GM19455 (cell line): ENCODE results near the gene ITGB1.
"Not testable (repeated sequence)": the region's sequence is repeated elsewhere in the genome, so short reads cannot be mapped to it uniquely, and the experiment has no call there.

Experiments
- ATAC-seq: cut with Tn5 transposase; IDR thresholded peaks from one replicate; pipeline ENCODE4 v1.9.1; 2021; ENCODE audit not compliant: unreplicated experiment

ITGB1 gene

DNA sequence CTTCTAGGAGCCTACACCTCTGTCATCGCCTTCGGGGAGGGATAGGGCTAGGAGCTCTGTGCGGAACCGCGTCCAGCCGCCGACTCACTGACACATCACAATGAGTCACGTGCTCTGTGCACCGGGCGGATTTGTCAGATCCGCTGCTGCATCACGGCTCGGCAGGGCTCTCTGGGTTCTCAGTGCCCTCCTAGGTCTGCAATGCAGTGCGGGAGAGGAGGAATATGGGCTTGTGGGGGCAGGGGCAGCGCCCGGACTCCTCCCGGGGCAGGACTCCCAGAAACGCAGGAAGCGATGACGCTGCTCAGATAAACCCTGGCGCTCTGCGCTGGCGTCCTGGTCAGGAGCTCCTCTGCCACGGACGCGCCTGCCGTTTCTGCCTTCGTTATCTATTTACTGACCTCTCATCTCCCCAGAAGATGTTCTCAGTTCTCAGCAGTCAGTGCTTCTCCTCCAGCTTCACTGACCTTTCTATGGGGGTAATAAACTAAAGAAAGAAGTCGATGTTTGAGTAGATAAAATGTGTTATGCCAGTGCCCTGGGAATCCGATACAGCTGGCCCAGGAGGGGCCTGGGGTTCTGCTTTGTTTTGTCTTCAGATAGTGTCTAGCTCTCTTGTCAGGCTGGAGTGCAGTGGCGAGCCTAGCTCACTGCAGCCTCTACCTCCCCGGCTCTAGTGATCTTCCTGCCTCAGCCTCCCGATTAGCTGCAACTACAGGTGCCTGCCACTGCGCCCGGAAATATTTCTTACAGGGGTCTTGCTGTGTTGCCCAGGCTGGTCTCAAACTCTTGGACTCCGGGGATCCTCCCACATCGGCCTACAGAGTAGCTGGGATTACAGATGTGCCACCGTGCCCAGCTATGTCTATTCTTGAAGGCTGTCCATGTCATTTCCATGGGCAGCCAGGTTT is 22.8 kb upstream of the ITGB1 start:
- peak; percentile 93 for ATAC-seq

DNA sequence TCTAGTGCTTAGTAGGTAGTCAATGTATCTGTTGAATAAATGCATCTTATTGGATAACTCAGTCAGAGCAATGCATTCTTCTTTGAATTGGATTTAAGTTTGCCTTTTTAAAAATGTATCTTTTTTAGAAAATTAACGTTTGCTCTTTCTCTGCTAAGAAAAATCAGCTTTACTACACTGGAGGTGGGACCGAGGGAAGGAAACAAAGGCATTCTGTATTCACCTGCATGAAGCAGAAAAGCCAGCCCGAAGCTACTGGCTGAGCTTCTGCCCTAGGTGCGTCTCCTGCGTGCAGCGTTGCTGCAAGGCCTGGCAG is 22.2 kb upstream of the ITGB1 start:
- no peak for ATAC-seq

- ATAC-seq = not testable (repeated sequence)
Observed at GRCh38 chr10:32979719-32980118, 21.7 kb upstream of the ITGB1 start.

DNA sequence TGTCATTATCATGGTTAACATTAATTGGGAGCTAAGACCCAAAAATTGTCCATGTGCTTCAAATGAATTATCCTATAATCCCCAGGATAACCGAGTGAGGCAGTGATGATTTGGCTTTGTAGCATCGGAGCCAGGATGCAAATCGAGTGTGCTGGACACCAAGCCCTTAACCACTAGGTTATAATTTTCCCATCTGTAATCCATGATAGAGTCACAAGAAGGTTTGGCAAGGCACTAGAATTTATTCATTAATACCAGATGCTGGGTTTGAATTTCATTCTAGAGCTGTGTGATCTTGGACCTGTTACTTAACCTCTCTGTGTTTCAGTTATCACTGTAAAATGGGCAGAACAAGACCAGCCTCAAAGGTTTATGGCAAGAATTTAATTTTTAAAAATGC is 21.0 kb upstream of the ITGB1 start:
- ATAC-seq = no peak

DNA sequence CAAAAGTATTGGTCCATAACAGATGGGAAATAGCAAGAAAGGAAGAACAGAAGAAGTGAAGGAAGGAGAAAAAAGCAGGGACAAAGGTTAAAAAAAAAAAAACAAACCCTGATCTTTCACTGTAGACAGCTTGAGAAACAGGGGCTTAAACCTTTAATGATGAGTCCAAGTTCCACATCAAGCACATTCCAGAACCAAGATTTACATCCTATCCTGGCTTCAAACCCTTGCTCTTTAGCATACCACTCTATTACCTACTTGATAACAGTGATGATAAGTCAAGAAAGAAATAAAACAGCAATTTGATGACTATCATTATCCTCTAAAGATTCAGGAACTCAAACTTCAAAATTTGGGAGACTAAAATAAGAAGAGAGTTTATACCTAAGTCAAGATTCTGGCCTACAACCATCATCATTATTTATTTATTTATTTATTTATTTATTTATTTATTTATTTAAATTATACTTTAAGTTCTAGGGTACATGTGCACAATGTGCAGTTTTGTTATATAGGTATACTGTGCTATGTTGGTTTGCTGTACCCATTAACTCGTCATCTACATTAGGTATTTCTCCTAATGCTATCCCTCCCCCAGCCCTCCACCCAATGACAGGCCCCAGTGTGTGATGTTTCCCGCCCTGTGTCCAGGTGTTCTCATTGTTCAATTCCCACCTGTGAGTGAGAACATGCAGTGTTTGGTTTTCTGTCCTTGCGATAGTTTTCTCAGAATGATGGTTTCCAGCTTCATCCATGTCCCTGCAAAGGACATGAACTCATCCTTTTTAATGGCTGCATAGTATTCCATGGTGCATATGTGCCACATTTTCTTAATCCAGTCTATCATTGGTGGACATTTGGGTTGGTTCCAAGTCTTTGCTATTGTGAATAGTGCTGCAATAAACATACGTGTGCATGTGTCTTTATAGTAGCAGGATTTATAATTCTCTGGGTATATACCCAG is 20.1 kb upstream of the ITGB1 start:
- not testable (repeated sequence) for ATAC-seq

DNA sequence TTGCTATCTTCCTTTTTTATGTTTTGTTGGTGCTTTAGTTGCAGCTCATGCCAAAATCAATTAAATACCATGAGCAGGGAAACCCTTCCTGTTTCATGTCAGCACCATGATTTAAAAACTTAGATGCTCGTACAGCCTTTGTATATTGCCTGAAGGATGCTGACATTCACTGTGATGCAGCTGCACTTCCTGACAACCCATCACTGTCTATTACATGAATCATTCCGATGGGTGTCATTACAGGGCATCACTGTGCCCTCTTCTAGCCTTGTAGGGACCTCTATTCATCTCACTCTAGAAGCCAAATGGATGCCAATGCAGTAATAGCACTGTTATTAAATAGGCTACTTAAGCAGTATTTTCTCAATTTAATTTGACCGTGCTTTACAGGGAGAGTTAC is 18.3 kb upstream of the ITGB1 start:
- ATAC-seq = no peak

- no peak for ATAC-seq
Observed at GRCh38 chr10:32972929-32973328, 14.9 kb upstream of the ITGB1 start.

DNA sequence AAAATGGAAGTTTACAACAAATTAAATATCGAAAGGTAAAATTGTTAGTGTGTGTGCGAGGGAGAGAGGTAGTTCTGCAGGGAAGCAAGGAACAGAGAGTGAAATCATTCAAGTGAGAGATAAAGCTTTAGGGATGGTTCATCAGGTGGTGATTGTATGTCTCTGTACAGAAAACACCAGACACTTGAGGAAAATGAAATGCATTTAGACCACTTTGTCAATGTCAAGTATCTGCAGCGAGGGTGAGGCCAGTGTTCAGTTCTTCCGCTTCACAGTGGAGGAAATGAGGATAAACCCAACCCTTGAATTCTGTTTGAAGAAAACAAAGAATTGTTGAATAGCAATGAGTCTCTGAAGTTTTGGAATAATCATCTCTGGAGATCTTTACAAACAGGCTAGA is 14.4 kb upstream of the ITGB1 start:
- no peak for ATAC-seq

GRCh38 chr10:32971536-32972091 is 13.6 kb upstream of the ITGB1 start:
- ATAC-seq = no peak

GRCh38 chr10:32970910-32971309 is 12.9 kb upstream of the ITGB1 start:
- no peak for ATAC-seq

DNA sequence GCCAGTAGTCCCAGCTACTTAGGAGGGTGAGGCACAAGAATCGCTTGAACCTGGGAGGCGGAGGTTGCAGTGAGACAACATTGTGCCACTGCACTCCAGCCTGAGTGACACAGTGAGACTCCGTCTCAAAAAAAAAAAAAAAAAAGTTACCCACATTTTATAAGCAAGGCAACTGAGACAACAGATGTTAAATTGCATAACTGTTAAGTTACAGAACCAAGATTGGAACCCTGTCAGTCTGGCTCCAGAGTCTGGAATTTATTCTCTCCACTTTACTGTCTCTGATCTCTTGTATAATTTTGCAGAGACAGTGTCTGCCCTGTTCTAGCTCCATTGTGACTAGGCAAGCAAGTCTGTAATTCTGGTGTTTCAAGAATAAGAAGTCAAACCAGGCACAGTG is 6.2 kb upstream of the ITGB1 start:
- no peak for ATAC-seq

DNA sequence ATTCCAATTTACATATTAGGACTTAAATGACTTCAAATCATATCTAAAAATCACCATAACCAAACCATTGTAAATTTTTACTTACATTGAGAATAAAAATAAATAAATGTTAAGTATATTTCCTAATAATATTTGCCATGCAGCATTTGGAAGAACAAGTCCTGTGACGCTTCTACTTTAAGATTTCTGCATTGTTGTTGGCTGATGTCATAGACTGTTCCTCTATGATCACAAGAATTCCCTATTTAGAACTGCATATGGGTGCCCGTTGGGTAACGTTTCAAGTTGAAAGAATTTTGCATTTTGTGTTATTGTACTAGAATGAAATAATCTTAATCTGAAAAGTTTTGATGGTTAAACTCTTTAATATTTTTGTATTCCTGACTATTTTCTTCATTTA is 5.1 kb upstream of the ITGB1 start:
- no peak for ATAC-seq

DNA sequence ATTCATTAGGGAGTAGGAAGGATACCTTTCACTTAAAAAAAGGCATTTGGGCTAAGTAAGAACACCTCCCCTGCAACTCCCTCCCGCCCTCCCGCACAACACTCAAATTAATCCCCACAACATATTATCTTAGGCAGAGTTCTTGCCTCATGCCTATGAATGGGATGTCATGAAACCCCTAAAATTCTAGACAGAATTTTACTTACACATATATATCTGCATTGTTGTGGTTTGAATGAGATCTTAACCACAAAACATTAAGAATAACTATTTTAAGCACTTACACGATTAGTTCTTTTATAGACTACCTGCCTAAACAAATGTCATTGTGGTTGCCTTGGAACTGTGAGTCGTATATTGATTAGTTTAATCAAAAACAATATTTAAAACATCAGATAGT is 4.5 kb upstream of the ITGB1 start:
- ATAC-seq = no peak

DNA sequence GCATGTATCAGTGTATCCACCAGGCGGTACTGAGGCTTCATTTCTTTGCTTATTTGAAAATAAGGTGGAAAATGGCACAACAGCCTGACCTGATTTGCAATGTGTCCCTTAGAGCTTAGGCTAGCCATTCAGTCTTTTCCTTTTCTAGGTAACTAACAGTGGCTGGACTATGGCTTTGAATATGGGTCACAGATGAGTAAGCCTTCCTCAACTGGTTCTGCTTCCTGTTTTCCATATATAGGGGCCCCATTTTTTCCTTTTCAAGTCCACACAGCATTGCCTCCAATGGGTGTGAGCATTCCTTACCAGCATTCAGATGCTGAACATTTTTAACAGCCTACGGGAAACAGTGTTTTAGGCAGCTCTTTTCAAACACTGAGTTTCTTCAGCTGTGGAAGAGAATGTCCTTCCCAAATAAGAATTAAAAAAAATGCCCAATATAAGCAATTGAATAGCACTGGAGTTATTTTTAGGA is 3.9 kb upstream of the ITGB1 start:
- ATAC-seq = no peak

DNA sequence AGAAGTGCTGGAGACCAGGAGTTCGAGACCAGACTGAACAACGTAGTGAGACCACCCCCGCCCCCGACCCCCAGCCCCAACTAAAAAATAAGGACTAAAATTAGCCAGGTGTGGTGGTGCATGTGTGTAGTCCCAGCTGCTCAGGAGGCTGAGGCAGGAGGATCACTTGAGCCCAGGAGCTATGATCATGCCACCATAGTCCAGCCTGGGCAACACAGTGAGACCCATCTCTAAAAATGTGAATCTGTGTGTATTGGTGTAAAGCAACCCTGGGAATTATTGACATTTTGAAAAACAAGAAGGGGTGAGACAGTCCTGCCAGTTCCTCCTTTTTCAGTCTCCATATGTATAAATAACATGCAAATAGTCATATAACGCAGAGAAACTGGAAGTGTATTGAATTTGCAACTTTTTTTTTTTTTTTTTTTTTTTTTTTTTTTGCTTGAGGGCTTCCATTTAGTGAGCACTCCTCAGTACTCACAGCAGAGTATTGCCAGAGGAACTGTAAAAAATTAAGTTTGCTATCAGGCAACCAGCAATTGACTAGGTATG is 3.4 kb upstream of the ITGB1 start:
- ATAC-seq = no peak

- ATAC-seq = no peak
Observed at GRCh38 chr10:32960022-32960421, 2.0 kb upstream of the ITGB1 start.

- ATAC-seq = no peak
Observed at GRCh38 chr10:32959006-32959920, 1.2 kb upstream of the ITGB1 start.

- peak; percentile 22 for ATAC-seq
Observed at GRCh38 chr10:32957341-32958084, 517 bp downstream of the ITGB1 start.

DNA sequence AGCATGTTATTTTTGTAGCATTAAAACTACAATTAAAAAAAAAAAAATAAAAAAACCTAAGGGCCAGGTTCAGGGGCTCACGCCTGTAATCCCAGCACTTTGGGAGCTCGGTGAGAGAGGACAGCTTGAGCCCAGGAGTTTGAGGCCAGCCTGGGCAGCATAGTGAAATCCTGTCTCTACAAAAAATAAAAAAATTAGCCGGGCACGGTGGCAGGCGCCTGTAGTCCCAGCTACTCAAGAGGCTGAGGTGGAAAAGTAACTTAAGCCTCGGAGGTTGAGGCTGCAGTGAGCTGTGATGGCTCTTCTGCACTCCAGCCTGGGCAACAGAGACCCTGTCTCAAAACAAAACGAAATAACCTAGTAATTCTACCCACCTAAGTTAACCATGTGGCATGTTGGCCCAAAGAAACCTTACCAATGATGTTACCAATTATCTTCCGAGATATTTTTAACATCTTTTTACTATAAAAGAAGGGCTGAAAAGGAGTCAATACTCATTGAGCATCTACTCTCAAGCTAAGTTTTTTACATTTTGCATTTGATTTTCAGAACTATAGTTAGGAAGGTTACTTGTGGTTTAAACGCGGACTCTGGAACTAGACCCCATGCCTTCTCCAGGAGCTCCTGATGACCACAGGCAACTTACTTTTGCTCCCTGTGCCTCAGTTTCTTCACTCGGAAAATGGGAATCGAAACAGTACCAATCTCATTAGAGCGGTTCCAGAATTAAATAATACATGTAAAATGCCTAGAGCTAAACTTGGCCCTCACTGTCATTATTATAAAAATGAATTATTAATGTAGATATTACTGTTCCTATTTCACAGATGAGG is 1.4 kb downstream of the ITGB1 start:
- no peak for ATAC-seq
